SW 1271 (cell line): ENCODE results near the gene CFAP126.
"Not testable (repeated sequence)": the region's sequence is repeated elsewhere in the genome, so short reads cannot be mapped to it uniquely, and the experiment has no call there.

Source experiments
- DNase-seq, 2 experiments: peaks; one replicate each; lab custom pipeline; 2025; lab: John Stamatoyannopoulos, UW

CFAP126 gene, protein sequence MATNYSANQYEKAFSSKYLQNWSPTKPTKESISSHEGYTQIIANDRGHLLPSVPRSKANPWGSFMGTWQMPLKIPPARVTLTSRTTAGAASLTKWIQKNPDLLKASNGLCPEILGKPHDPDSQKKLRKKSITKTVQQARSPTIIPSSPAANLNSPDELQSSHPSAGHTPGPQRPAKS

GRCh38 chr1:161367684-161368400 is at the start of gene CFAP126:
Gene CFAP126 (minus strand): TSS chr1:161367876. CDS start chr1:161367868, 8 bp downstream.
- peak in 1 of 2 experiments; percentile 34 for DNase-seq

DNA sequence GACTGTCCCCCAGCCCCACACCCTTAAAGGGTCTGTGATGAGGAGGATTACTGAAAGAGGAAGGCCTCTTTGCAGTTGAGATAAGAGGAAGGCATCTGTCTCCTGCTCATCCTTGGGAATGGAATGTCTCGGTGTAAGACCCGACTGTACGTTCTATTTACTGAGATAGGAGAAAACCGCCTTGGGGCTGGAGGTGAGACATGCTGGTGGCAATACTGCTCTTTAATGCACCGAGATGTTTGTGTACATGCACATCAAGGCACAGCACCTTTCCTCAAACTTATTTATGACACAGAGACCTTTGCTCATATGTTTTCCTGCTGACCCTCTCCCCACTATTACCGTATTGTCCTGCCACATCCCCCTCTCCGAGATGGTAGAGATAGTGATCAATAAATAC is 45.4 kb upstream of the CFAP126 start:
- not testable (repeated sequence) for DNase-seq

DNA sequence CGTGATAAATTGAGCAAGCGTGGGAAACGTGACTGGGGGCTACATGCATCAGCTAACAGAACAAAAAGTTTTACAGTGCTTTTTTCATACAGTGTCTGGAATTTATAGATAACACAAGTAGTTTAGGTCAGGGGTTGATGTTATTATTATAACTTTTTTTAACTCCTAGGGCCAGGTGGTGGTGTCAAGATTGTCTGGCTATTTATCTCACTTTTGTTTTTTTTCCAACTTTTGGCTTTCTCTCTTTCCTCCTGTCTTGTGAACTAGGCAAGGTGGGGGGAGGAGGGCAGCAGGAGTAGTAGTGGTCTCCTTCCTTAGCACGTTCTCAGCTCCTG is 42.9 kb upstream of the CFAP126 start:
- not testable (repeated sequence) for DNase-seq

- DNase-seq = not testable (repeated sequence)
These were observed 42.4 kb upstream of the CFAP126 start for GRCh38 chr1:161409848-161410635.

GRCh38 chr1:161408429-161409052 is 40.9 kb upstream of the CFAP126 start:
- DNase-seq = no peak

DNA sequence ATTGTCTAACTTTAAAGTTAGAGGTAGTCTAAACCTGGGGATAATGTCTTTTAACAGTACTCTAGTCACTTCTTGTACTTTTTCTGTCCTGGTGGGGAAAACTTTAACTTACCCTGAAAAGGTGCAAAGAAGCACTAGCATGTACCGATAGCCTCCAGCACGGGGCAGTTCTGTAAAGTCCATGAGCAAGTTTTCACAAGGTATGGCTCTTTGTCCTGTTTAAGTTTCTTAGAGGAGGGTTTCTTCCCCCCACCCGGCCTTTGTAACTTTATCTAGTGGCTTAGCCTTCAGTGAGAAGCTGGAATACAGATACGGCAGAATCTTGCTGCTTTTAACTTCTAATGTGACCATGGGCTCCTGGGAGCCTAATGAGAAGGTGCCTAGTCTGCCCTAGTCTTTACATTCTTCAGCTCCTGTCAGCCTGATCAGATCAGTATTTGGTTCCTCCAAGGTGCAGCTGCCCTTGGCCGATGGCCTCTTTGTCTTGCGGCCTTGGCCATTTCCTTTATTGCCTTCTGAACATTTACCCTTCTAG is 39.8 kb upstream of the CFAP126 start:
- no peak for DNase-seq

DNA sequence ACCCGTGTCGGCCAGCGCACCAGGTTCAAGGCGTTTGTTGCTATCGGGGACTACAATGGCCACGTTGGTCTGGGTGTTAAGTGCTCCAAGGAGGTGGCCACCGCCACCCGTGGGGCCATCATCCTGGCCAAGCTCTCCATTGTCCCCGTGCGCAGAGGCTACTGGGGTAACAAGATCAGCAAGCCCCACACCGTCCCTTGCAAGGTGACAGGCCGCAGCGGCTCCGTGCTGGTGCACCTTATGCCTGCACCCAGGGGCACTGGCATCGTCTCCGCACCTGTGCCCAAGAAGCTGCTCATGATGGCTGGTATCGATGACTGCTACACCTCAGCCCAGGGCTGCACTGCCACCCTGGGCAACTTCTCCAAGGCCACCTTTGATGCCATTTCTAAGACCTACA is 38.9 kb upstream of the CFAP126 start:
- not testable (repeated sequence) for DNase-seq

DNA sequence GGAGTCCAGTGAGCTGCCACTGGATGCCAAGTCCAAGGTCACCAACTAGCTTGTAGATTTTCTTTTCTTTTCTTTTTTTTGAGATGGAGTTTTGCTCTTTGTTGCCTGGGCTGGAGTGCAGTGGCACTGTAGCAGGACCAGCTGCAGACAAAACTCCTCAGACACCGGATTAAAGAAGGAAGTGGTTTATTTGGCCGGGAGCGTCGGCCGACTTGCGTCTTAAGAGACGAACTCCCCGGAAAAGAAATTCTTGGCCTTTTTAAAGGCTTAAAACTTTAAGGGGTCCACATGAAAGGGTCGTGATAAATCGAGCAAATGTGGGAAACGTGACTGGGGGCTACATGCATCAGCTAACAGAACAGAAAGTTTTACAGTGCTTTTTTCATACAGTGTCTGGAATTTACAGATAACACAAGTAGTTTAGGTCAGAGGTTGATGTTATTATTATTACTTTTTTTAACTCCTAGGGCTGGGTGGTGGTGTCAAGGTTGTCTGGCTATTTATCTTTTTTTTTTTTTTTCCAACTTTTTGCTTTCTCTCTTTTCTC is 36.4 kb upstream of the CFAP126 start:
- no peak for DNase-seq

GRCh38 chr1:161402446-161402845 is 34.8 kb upstream of the CFAP126 start:
- DNase-seq = no peak

DNA sequence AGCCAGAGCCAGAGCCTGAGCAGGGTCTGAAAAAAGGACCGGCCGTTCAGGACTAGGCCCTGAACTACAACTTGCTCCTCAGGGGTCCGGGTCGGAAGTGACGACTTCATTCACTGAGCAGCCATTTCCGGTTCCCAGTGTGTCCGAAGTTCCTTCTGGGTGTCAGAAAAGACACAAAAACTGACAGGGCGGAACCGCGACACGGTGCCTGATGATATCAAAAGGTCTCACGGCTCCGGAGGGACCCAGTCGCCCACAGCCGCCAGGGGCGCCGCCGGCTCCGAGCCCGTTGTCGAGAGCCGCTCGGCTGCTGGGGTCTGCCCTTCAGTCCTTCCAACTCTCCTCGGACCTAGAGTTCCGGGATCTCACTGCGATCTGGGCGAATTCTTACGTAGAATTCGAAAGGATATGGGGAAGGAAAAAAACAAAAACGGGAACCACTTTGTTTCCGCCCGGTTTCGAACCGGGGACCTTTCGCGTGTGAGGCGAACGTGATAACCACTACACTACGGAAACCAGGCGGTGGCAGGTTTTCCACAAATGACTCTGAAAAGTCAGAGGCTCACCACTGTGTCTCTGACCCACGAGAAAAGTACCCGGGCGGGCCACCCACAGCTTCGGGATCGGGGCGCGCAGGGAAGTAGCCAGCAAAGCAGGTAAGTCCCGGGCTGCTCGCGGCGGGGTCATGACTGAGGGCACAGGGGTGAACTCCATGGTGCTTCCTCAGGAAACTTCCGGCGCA is 31.8 kb upstream of the CFAP126 start:
- DNase-seq = peak; percentile 73 to 88

GRCh38 chr1:161398900-161399256 is 31.2 kb upstream of the CFAP126 start:
- DNase-seq = no peak

GRCh38 chr1:161397038-161397437 is 29.4 kb upstream of the CFAP126 start:
- not testable (repeated sequence) for DNase-seq

GRCh38 chr1:161393151-161393550 is 25.5 kb upstream of the CFAP126 start:
- no peak for DNase-seq

- no peak for DNase-seq
These were observed 23.9 kb upstream of the CFAP126 start for GRCh38 chr1:161391611-161392010.

DNA sequence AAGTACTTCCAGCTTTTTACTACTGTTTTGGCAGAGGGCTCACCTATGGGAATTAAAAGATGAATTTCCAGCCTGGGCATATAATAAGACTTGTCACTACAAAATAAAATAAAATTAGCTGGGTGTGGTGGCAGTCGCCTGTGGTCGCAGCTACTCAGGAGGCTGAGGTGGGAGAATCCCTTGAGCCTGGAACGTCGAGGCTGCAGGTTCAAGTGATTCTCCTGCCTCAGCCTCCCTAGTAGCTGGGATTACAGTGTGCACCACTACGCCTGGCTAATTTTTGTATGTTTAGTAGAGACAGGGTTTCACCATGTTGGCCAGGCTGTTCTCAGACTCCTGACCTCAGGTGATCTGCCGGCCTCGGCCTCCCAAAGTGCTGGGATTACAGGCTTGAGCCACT is 23.5 kb upstream of the CFAP126 start:
- DNase-seq = not testable (repeated sequence)

GRCh38 chr1:161390559-161390858 is 22.8 kb upstream of the CFAP126 start:
- no peak for DNase-seq

GRCh38 chr1:161389691-161390558 is 22.2 kb upstream of the CFAP126 start:
- DNase-seq = peak; percentile 82 to 86

GRCh38 chr1:161389158-161389557 is 21.5 kb upstream of the CFAP126 start:
- DNase-seq = not testable (repeated sequence)

GRCh38 chr1:161388639-161389038 is 21.0 kb upstream of the CFAP126 start:
- DNase-seq = no peak

DNA sequence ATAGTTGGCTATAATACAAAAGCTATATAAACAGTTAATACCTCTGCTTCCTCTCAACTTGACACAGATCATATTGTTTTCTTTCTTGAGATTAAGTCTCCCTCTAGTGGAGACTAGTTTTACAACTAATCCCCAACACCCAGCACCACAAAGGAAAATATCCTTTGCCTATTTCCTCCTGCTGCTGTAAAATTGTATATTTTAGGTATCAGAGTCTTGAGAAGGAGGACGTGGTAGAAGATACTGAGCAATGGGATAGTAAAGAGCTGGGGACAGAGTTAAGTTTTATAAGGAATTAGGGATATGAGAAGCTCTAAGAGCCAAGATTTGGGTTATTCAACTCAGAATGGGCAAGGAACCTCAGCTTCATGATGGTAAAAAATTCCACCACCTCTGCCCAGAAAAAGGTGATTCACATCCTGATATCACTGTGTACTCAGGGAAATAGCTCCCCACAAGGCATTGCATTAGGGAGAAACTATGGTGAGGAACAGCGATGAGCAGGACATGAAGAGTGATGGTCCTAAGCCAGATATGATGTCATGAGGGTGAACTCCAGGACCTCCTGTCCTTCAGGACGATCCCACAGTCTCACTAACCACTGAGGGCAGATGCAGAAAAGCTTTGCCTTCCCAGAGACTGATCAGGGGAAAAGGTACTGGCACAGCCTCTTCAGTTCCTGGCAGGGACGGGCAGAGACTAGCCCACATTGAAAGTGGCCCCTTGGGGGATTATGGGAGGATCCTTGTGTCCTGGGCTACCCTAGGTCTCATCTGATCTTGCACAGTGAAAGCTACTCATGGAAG is 14.7 kb upstream of the CFAP126 start:
- peak in 1 of 2 experiments; percentile 55 for DNase-seq
